GM21825 (cell line): ENCODE data around the gene NAPEPLD.
"Not testable (repeated sequence)": the region's sequence is repeated elsewhere in the genome, so short reads cannot be mapped to it uniquely, and the experiment has no call there.

Experiments
- ATAC-seq: cut with Tn5 transposase; IDR thresholded peaks from one replicate; pipeline ENCODE4 v1.9.1; 2021; ENCODE audit warnings: mild to moderate bottlenecking, moderate library complexity; ENCODE audit not compliant: unreplicated experiment

Gene NAPEPLD

GRCh38 chr7:103073989-103074518 is 74.8 kb downstream of the NAPEPLD start:
- no peak for ATAC-seq

- ATAC-seq, result no peak
Observed at GRCh38 chr7:103071000-103071399, 77.9 kb downstream of the NAPEPLD start.

- ATAC-seq, result no peak
Observed at GRCh38 chr7:103068414-103069403, 80.2 kb downstream of the NAPEPLD start.

GRCh38 chr7:103065667-103066066 is 83.2 kb downstream of the NAPEPLD start:
- ATAC-seq, result no peak

DNA sequence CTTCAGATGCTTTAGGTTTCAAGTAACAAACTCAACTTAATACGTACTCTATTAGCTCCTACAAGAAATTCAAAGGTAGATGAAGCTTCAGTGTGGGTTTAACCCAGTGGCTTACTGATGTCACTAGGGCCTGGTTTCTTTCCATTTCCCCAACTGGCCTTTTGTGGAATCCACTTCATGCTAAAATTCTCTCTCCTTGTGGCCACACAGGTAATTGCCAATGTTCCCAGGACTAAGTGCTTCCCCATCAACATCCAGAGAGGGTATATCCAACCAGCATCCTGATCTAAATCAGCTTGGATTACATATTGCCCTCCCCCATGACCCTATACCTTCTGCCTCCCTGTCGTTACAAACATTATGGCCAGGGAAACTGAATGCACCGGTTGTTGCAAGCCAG is 85.0 kb downstream of the NAPEPLD start:
- ATAC-seq, result no peak

DNA sequence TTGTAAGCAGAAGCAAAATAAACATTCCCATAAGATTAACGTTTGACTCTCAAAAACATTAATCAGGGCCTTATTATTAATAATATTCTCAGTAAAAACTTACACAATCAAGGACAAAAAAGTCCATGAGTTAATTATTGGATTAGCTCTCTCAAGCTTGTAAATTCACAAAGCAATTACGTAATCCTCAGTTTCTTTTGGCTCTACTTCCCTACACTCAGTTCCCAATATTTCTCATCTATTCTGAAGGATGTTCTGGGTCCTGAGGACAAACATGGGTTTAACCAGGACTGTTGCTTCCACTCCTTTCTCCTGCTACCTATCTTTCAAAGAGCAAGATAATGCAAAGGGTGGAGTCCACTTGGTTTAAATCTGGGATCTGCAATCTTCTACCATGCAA is 89.4 kb downstream of the NAPEPLD start:
- no peak for ATAC-seq

DNA sequence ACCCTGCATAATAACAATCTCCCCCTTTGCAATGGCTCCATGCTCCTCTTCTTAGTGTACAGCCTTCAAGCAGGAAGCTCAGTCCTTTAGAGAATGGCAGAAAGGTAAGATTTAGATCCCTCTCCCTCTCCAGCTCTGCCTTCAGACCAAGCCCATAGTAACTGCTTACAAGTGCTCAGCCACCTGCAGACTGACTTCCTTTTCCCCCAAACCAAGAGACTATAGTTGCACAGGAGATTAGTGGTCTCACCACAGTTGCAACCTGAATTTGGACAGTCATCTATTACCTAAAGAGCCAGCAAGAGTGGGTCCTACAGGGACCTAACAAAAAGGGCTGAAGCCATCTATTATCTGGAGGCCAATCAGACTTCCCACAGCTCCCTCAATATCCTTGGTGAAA is 90.8 kb downstream of the NAPEPLD start:
- ATAC-seq, result no peak

GRCh38 chr7:103056006-103056405 is 92.9 kb downstream of the NAPEPLD start:
- not testable (repeated sequence) for ATAC-seq

GRCh38 chr7:103051519-103051918 is 97.4 kb downstream of the NAPEPLD start:
- no peak for ATAC-seq
